PC-9 (cell line): ENCODE measurements around the gene CPVL. TPM values are rescaled to one million over a fixed set of nuclear protein-coding genes. Genes with fewer than 3 reads are reported as not detected.

Experiments used
- BruUV-seq: library from RNA; stranded (reverse); fragments of 400-500 nt; replicated peaks from 2 replicates; lab custom pipeline; 2021; lab: Mats Ljungman, UMichigan
- CTCF ChIA-PET: fragments of 300-600 bp; sonication (Branson Sonifier 250); formaldehyde crosslinking; loops from one replicate; lab custom pipeline; 2022; ENCODE audit warnings: antibody characterized with exemption; lab: Charles Lee
- POLR2A ChIA-PET: fragments of 300-600 bp; sonication (Branson Sonifier 250); formaldehyde crosslinking; loops from one replicate; lab custom pipeline; 2022; ENCODE audit warnings: antibody characterized with exemption; ENCODE audit not compliant: unreplicated experiment; lab: Charles Lee
- DNase-seq, 2 experiments: peaks; one replicate each; pipeline versions ENCODE4 v3.0.0 to v3.0.0-alpha.2; 2015 to 2022; ENCODE audit warnings: mixed read lengths in 1 of 2
- H2AFZ ChIP-seq: fragments of 200-600 bp; sonication (generic); 2 replicates; pipeline ENCODE4 v1.8.1; 2017; ENCODE audit warnings: antibody characterized with exemption
- H3F3A ChIP-seq: fragments of 200-600 bp; sonication (generic); 2 replicates; pipeline ENCODE4 v1.8.1; 2017; ENCODE audit warnings: antibody characterized with exemption, mild to moderate bottlenecking, low read depth; ENCODE audit not compliant: insufficient read depth
- H3K27ac ChIP-seq: fragments of 200-600 bp; sonication (generic); 2 replicates; pipeline ENCODE4 v1.6.1; 2016; ENCODE audit warnings: mixed run types
- H3K27me3 ChIP-seq: fragments of 200-600 bp; sonication (generic); 2 replicates; pipeline ENCODE4 v1.6.1; 2016; ENCODE audit warnings: low read depth, mixed run types; ENCODE audit not compliant: insufficient read depth
- H3K36me3 ChIP-seq: fragments of 200-600 bp; sonication (generic); 2 replicates; pipeline ENCODE4 v1.6.1; 2016; ENCODE audit warnings: low read depth, mixed run types
- H3K4me1 ChIP-seq: fragments of 200-600 bp; sonication (generic); replicated peaks from 2 replicates; pipeline ENCODE4 v1.6.1; 2016; ENCODE audit warnings: mixed run types; ENCODE audit not compliant: insufficient read depth
- H3K4me2 ChIP-seq: fragments of 200-600 bp; sonication (generic); 2 replicates; pipeline ENCODE4 v1.6.1; 2017; ENCODE audit warnings: mixed run types
- H3K4me3 ChIP-seq: fragments of 200-600 bp; sonication (generic); 2 replicates; pipeline ENCODE4 v1.6.1; 2016; ENCODE audit warnings: mixed run types
- H3K79me2 ChIP-seq: fragments of 200-600 bp; sonication (generic); 2 replicates; pipeline ENCODE4 v1.6.1; 2017; ENCODE audit warnings: low read depth, mixed run types
- H3K9me2 ChIP-seq: fragments of 200-600 bp; sonication (generic); 2 replicates; pipeline ENCODE4 v1.8.1; 2017; ENCODE audit warnings: mild to moderate bottlenecking; ENCODE audit not compliant: insufficient read depth
- H3K9me3 ChIP-seq: fragments of 200-600 bp; sonication (generic); 2 replicates; pipeline ENCODE4 v1.8.1; 2016; ENCODE audit warnings: low read depth; ENCODE audit not compliant: insufficient read depth
- H4K20me1 ChIP-seq: fragments of 200-600 bp; sonication (generic); 2 replicates; pipeline ENCODE4 v1.8.1; 2017; ENCODE audit not compliant: insufficient read depth
- CTCF ChIP-seq: fragments of 200-600 bp; sonication (generic); conservative IDR thresholded peaks from 2 replicates; pipeline ENCODE4 v1.6.1; 2017; ENCODE audit warnings: mixed run types, antibody characterized with exemption, mild to moderate bottlenecking, moderate library complexity
- EZH2 ChIP-seq: fragments of 200-600 bp; sonication (generic); IDR thresholded peaks from 2 replicates; pipeline ENCODE4 v1.8.0; 2017; ENCODE audit warnings: antibody characterized with exemption, low read depth
- intact Hi-C: fragments of 100-400 bp; cut with micrococcal nuclease; formaldehyde crosslinking; loops from one replicate; pipeline ENCODE4 v1.10.0; 2022; ENCODE audit not compliant: unreplicated experiment
- total RNA-seq: library from RNA; stranded (reverse); gene quantifications from 2 replicates; pipeline ENCODE4 v1.2.3, GENCODE V29; 2021

The CPVL gene
- total RNA-seq, 1 experiment from 2014 or later = not detected

- POLR2A ChIA-PET = no interaction called here
- Histone ChIP-seq H3F3A (peaks cover 7% of the 10 kb centered on the region), H3K27ac (no peak overlapping the region), H2AFZ (no peak overlapping the region), H3K4me2 (no peak overlapping the region), H3K27me3 (no peaks in the 10 kb centered on the region), H4K20me1 (no peaks in the 10 kb centered on the region), H3K9me2 (no peaks in the 10 kb centered on the region), H3K4me1 (peaks cover 25% of the 10 kb centered on the region), H3K9me3 (no peaks in the 10 kb centered on the region), H3K79me2 (no peaks in the 10 kb centered on the region), H3K36me3 (no peaks in the 10 kb centered on the region), H3K4me3 (no peak overlapping the region)
- intact Hi-C loops = no loop called here
- BruUV-seq = no TSS peak
- no peak for DNase-seq
- CTCF ChIA-PET = no interaction called here
- TF ChIP-seq CTCF (no peak), EZH2 (no peak)
Measured at GRCh38 chr7:29033584-29033983, 112.8 kb downstream of the CPVL start.

- H3F3A ChIP-seq = peaks cover 7% of the 10 kb centered on the region
- no peaks in the 10 kb centered on the region for H4K20me1 ChIP-seq
- H3K9me2 ChIP-seq = no peaks in the 10 kb centered on the region
- H3K27ac ChIP-seq = no peak overlapping the region
- H3K4me2 ChIP-seq = no peak overlapping the region
- peaks cover 7% of the 10 kb centered on the region; the same call in 1 of the 2 replicates for H3K9me3 ChIP-seq
- CTCF ChIA-PET = no interaction called here
- no peaks in the 10 kb centered on the region for H3K27me3 ChIP-seq
- H3K4me3 ChIP-seq = no peak overlapping the region
- intact Hi-C loops = no loop called here
- no TSS peak for BruUV-seq
- POLR2A ChIA-PET = no interaction called here
- no peak overlapping the region for H2AFZ ChIP-seq
- H3K4me1 ChIP-seq = peaks cover 14% of the 10 kb centered on the region
- H3K36me3 ChIP-seq = no peaks in the 10 kb centered on the region
- no peak for DNase-seq
- TF ChIP-seq CTCF = no peak
- TF ChIP-seq EZH2 = no peak
- no peaks in the 10 kb centered on the region for H3K79me2 ChIP-seq
Measured at GRCh38 chr7:29032146-29032545, 114.2 kb downstream of the CPVL start.

DNA sequence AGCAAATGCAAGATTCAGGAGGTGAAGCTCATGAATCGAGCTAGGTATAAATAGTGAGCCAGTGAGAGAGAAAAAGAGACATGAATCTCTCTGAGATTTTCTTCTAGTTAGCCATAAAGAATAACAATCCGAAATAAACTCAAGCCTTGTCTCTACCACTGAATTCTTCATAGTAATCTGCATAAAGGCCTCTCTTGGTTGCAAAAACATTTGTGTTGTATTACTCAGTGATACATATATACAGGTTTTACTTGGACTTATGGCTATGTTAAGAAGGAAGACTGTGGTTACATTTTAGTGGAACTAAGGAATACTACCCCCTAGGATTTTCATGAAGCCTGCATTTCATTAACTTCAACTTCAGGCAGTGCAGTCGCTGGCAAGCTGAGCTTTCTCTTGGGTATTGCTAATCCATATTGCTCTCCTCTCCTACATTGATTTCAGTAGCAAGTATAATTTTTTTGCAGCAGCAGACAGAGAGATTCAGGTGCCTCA lies 115.5 kb downstream of the CPVL start:
- intact Hi-C loops = no loop called here
- TF ChIP-seq CTCF = no peak
- no peak for TF ChIP-seq EZH2
- Histone ChIP-seq H3K4me3 (no peak overlapping the region), H3K27me3 (no peaks in the 10 kb centered on the region), H3K9me2 (no peaks in the 10 kb centered on the region), H4K20me1 (no peaks in the 10 kb centered on the region), H2AFZ (no peak overlapping the region), H3K4me1 (peaks cover 11% of the 10 kb centered on the region), H3K79me2 (no peaks in the 10 kb centered on the region), H3K36me3 (no peaks in the 10 kb centered on the region), H3F3A (peaks cover 7% of the 10 kb centered on the region), H3K9me3 (peaks cover 10% of the 10 kb centered on the region), H3K4me2 (no peak overlapping the region), H3K27ac (no peak overlapping the region)
- no TSS peak for BruUV-seq
- CTCF ChIA-PET = no interaction called here
- POLR2A ChIA-PET = no interaction called here
- DNase-seq = no peak
